GM23338 (cell line): Measurements from ENCODE around the gene OR9Q2. TPM values are rescaled to one million over a fixed set of nuclear protein-coding genes. Genes with fewer than 3 reads are reported as not detected.

Source experiments
- ATAC-seq: fragments of 200-7000 bp; cut with Tn5 transposase; 3 replicates; pipeline ENCODE4 v1.9.1; 2020
- DNase-seq: peaks from one replicate; pipeline ENCODE4 v3.0.0-alpha.2; 2015; ENCODE audit warnings: low spot score
- H2AFZ ChIP-seq: fragments of 200-600 bp; sonication (generic); 2 replicates; pipeline ENCODE4 v1.8.0; 2016; ENCODE audit warnings: antibody characterized with exemption, mild to moderate bottlenecking, moderate library complexity
- H3F3A ChIP-seq: fragments of 200-600 bp; sonication (generic); replicated peaks from 2 replicates; pipeline ENCODE4 v1.8.0; 2017; ENCODE audit warnings: antibody characterized with exemption, mixed run types, low read depth
- H3K27ac ChIP-seq: fragments of 200-600 bp; sonication (generic); 2 replicates; pipeline ENCODE4 v1.6.1; 2016; ENCODE audit warnings: low read depth
- H3K27me3 ChIP-seq: fragments of 200-600 bp; sonication (generic); 2 replicates; pipeline ENCODE4 v1.8.0; 2016; ENCODE audit warnings: mild to moderate bottlenecking, mixed run types, moderate library complexity; ENCODE audit not compliant: insufficient read depth
- H3K36me3 ChIP-seq: fragments of 200-600 bp; sonication (generic); 2 replicates; pipeline ENCODE4 v1.8.0; 2016; ENCODE audit warnings: mild to moderate bottlenecking; ENCODE audit not compliant: insufficient read depth
- H3K4me1 ChIP-seq: fragments of 200-600 bp; sonication (generic); 2 replicates; pipeline ENCODE4 v1.8.0; 2016; ENCODE audit warnings: mild to moderate bottlenecking, moderate library complexity; ENCODE audit not compliant: insufficient read depth
- H3K4me2 ChIP-seq: fragments of 200-600 bp; sonication (generic); 2 replicates; pipeline ENCODE4 v1.7.1; 2017; ENCODE audit warnings: mixed run types
- H3K4me3 ChIP-seq: fragments of 200-600 bp; sonication (generic); 2 replicates; pipeline ENCODE4 v1.6.1; 2016; ENCODE audit warnings: mixed run types
- H3K79me2 ChIP-seq: fragments of 200-600 bp; sonication (generic); replicated peaks from 2 replicates; pipeline ENCODE4 v1.8.0; 2017; ENCODE audit warnings: mild to moderate bottlenecking; ENCODE audit not compliant: insufficient read depth
- H3K9me2 ChIP-seq: fragments of 200-600 bp; sonication (generic); 2 replicates; pipeline ENCODE4 v1.8.0; 2017; ENCODE audit not compliant: insufficient read depth
- H4K20me1 ChIP-seq: fragments of 200-600 bp; sonication (generic); replicated peaks from 2 replicates; pipeline ENCODE4 v1.8.0; 2017; ENCODE audit warnings: mild to moderate bottlenecking; ENCODE audit not compliant: insufficient read depth
- H3K27ac Mint-ChIP-seq: 2 replicates; pipeline ENCODE4 v1.8.0; 2020; ENCODE audit warnings: inconsistent platforms, mild to moderate bottlenecking, moderate library complexity, mixed read lengths
- H3K27me3 Mint-ChIP-seq: 3 replicates; pipeline ENCODE4 v1.8.0; 2022; ENCODE audit warnings: low read depth, mild to moderate bottlenecking, moderate library complexity, mixed read lengths, inconsistent platforms; ENCODE audit not compliant: insufficient read depth, poor library complexity
- H3K36me3 Mint-ChIP-seq: 3 replicates; pipeline ENCODE4 v1.8.0; 2021; ENCODE audit warnings: low read depth, mild to moderate bottlenecking, inconsistent platforms, moderate library complexity, mixed read lengths
- H3K4me1 Mint-ChIP-seq: 3 replicates; pipeline ENCODE4 v1.8.0; 2020; ENCODE audit warnings: mild to moderate bottlenecking, inconsistent platforms, mixed read lengths
- H3K4me3 Mint-ChIP-seq: 3 replicates; pipeline ENCODE4 v1.8.0; 2021; ENCODE audit warnings: moderate library complexity, mild to moderate bottlenecking, inconsistent platforms, mixed read lengths
- H3K9me3 Mint-ChIP-seq: 3 replicates; pipeline ENCODE4 v1.8.0; 2020; ENCODE audit warnings: moderate library complexity, mild to moderate bottlenecking, inconsistent platforms, mixed read lengths
- EZH2 ChIP-seq: fragments of 200-600 bp; sonication (generic); IDR thresholded peaks from one replicate; pipeline ENCODE4 v1.8.0; 2017; ENCODE audit warnings: antibody characterized with exemption, mild to moderate bottlenecking, low read depth; ENCODE audit not compliant: unreplicated experiment
- EZH2phosphoT487 ChIP-seq: fragments of 200-600 bp; sonication (generic); IDR thresholded peaks from one replicate; pipeline ENCODE4 v1.8.1; 2018; ENCODE audit warnings: antibody characterized with exemption; ENCODE audit not compliant: unreplicated experiment
- JUNB ChIP-seq: IDR thresholded peaks from one replicate; pipeline ENCODE4 v1.6.1; 2016; ENCODE audit warnings: antibody characterized with exemption; ENCODE audit not compliant: unreplicated experiment
- NANOG ChIP-seq: IDR thresholded peaks from 2 replicates; pipeline ENCODE4 v1.6.1; 2016; ENCODE audit warnings: antibody characterized with exemption, borderline replicate concordance
- POLR2AphosphoS5 ChIP-seq: IDR thresholded peaks from 2 replicates; pipeline ENCODE4 v1.6.1; 2016; ENCODE audit warnings: antibody characterized with exemption, low read depth
- ZNF331 ChIP-seq: fragments of 250-450 bp; sonication (Bioruptor Pico); IDR thresholded peaks from 2 replicates; pipeline ENCODE4 v1.5.0; 2020; ENCODE audit warnings: low read depth, mild to moderate bottlenecking, moderate library complexity
- polyA plus RNA-seq: library from polyadenylated mRNA; unstranded; fragments of >200 nt; fragmentation: Nextera tagmentation; extraction: Ambion mirVana; gene quantifications from 2 replicates; pipeline ENCODE4 v1.2.1, GENCODE V29; 2016
- total RNA-seq: library from RNA; depleted of rRNA; stranded (reverse); fragments of >200 nt; shearing (Covaris generic); gene quantifications from 2 replicates; pipeline ENCODE4 v1.2.3, GENCODE V29; 2014
- TF ChIP-seq, protein P1 (sequence below): IDR thresholded peaks from 2 replicates; pipeline ENCODE4 v1.6.1; 2016; ENCODE audit warnings: antibody characterized with exemption

OR9Q2 gene
- total and polyA plus RNA-seq, 2 experiments from 2014 or later = 0.17 TPM; not detected in 1

DNA sequence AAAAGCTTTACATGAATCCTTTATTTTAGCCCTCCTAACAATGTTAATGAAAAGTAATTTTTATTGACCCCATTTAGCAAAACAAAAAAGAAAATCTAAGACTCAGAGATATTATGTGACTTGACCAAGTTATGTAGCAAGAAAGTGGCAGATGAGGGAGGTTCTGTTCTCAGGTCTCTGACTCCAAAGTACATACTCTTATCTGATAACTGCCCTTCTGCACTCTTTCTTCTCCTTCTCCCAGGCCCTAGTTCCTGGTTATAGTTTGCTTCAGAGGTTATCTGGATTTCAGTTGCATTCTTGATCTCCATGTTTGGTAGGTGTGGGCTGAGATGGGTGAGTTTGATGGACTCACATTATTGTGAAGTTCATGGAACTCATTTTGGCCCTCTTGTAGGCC is 4.5 kb downstream of the OR9Q2 start:
- no peak overlapping the region for H3K27ac Mint-ChIP-seq
- DNase-seq = no peak
- no peak for ATAC-seq

DNA sequence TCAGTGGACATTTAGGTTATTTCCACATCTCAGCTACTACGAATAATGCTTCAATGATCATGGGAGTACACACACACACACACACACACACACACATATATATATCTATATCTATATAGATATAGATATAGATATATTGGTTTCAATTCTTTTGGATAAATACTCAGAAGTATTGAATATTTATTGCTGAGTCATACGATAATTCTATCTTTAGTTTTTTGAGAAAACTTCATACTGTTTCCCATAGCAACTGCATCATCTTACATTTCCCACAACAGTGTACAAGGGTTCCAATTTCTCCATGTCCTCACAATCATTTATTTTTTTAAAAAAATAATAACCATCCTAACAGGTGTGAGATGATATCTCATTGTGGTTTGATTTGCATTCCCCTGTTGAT is 7.1 kb downstream of the OR9Q2 start:
- H3K36me3 ChIP-seq = no peaks in the 10 kb centered on the region
- TF ChIP-seq EZH2 (no peak), ZNF331 (CRISPR knock-in tag) (no peak)
- TF ChIP-seq, protein P1, sequence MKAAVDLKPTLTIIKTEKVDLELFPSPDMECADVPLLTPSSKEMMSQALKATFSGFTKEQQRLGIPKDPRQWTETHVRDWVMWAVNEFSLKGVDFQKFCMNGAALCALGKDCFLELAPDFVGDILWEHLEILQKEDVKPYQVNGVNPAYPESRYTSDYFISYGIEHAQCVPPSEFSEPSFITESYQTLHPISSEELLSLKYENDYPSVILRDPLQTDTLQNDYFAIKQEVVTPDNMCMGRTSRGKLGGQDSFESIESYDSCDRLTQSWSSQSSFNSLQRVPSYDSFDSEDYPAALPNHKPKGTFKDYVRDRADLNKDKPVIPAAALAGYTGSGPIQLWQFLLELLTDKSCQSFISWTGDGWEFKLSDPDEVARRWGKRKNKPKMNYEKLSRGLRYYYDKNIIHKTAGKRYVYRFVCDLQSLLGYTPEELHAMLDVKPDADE = no peak
- no peaks in the 10 kb centered on the region for H3K79me2 ChIP-seq
- H3K27ac ChIP-seq = no peak overlapping the region
- H2AFZ ChIP-seq = no peak overlapping the region
- peaks cover 17% of the 10 kb centered on the region; the same call in 1 of the 2 replicates for H3K9me2 ChIP-seq
- DNase-seq = no peak
- no peak overlapping the region for H3K4me3 Mint-ChIP-seq
- H3K4me3 ChIP-seq = no peak overlapping the region
- peaks cover 28% of the 10 kb centered on the region for H3K9me3 Mint-ChIP-seq
- H3K4me1 ChIP-seq = no peaks in the 10 kb centered on the region
- no peaks in the 10 kb centered on the region for H3K27me3 ChIP-seq
- H3K36me3 Mint-ChIP-seq = no peaks in the 10 kb centered on the region
- no peak overlapping the region for H3K27ac Mint-ChIP-seq
- no peak for ATAC-seq
- H3K27me3 Mint-ChIP-seq = peaks cover 3% of the 10 kb centered on the region
- no peaks in the 10 kb centered on the region for H3F3A ChIP-seq
- H3K4me1 Mint-ChIP-seq = no peaks in the 10 kb centered on the region
- no peak overlapping the region for H3K4me2 ChIP-seq
- no peaks in the 10 kb centered on the region for H4K20me1 ChIP-seq

More for the DNA sequence above, 4.5 kb downstream of the OR9Q2 start:
- H3K79me2 ChIP-seq = no peaks in the 10 kb centered on the region
- Mint-ChIP-seq H3K36me3 (no peaks in the 10 kb centered on the region), H3K4me3 (no peak overlapping the region), H3K9me3 (peaks cover 19% of the 10 kb centered on the region), H3K4me1 (no peaks in the 10 kb centered on the region), H3K27me3 (no peaks in the 10 kb centered on the region)
- no peaks in the 10 kb centered on the region for H3K4me1 ChIP-seq
- H3F3A ChIP-seq = no peaks in the 10 kb centered on the region
- H3K36me3 ChIP-seq = no peaks in the 10 kb centered on the region
- no peaks in the 10 kb centered on the region for H4K20me1 ChIP-seq
- H3K4me3 ChIP-seq = no peak overlapping the region
- H2AFZ ChIP-seq = no peak overlapping the region
- TF ChIP-seq, protein P1 = no peak
- TF ChIP-seq EZH2 (no peak), EZH2phosphoT487 (no peak)
- peaks cover 11% of the 10 kb centered on the region for H3K9me2 ChIP-seq
- no peaks in the 10 kb centered on the region for H3K27me3 ChIP-seq
- H3K4me2 ChIP-seq = no peak overlapping the region
- H3K27ac ChIP-seq = no peak overlapping the region

DNA sequence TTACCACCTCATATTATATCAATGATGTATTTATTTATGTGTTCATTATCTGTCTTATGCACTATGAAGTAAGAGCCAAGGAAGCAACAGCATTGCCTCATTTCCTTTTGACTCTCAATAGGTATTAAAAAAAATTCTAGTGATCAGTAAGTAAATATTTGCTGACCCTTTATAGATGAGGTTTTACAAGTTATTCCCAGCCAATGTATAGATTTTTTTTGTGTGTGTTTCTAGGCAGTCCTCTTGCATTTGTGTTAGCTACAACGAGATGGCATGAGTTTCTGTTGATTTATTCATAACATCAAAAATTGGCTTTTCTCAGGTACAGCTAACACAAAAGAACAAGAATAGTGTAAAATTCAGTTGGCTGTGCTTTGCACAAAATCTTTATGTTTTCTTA is 10.4 kb downstream of the OR9Q2 start:
- no peaks in the 10 kb centered on the region for H3K4me1 ChIP-seq
- Mint-ChIP-seq H3K27ac (no peak overlapping the region), H3K36me3 (no peaks in the 10 kb centered on the region), H3K4me1 (no peaks in the 10 kb centered on the region), H3K9me3 (peaks cover 28% of the 10 kb centered on the region), H3K27me3 (peaks cover 3% of the 10 kb centered on the region), H3K4me3 (no peak overlapping the region)
- H3K27me3 ChIP-seq = no peaks in the 10 kb centered on the region
- no peak overlapping the region for H3K4me3 ChIP-seq
- peaks cover 31% of the 10 kb centered on the region; the same call in 1 of the 2 replicates for H3K9me2 ChIP-seq
- H3K27ac ChIP-seq = no peak overlapping the region
- no peak for ATAC-seq
- no peaks in the 10 kb centered on the region for H3K36me3 ChIP-seq
- H3K79me2 ChIP-seq = no peaks in the 10 kb centered on the region
- no peak for DNase-seq
- H3F3A ChIP-seq = no peaks in the 10 kb centered on the region
- H4K20me1 ChIP-seq = no peaks in the 10 kb centered on the region
- no peak overlapping the region for H2AFZ ChIP-seq
- no peak overlapping the region for H3K4me2 ChIP-seq
- TF ChIP-seq EZH2 (no peak), POLR2AphosphoS5 (no peak), ZNF331 (CRISPR knock-in tag) (no peak), JUNB (no peak), NANOG (no peak)
- TF ChIP-seq, protein P1 = no peak
